WTC11 (cell line): ENCODE data around the gene GLRA2.

ENCODE experiments used
- FOXP1 ChIP-seq: sonication (generic); formaldehyde crosslinking; IDR thresholded peaks from 2 replicates; pipeline ENCODE4 v1.8.0; 2022; ENCODE audit warnings: missing genetic modification reagents, mild to moderate bottlenecking, moderate library complexity, borderline replicate concordance
- TF ChIP-seq, protein P1 (sequence below): fragments of 200-600 bp; IDR thresholded peaks from 2 replicates; pipeline ENCODE4 v1.8.0; 2022; ENCODE audit warnings: antibody characterized with exemption
- TF ChIP-seq, protein P2 (sequence below): sonication (generic); formaldehyde crosslinking; IDR thresholded peaks from 2 replicates; pipeline ENCODE4 v1.8.0; 2022; ENCODE audit warnings: mild to moderate bottlenecking, missing genetic modification reagents

DNA sequence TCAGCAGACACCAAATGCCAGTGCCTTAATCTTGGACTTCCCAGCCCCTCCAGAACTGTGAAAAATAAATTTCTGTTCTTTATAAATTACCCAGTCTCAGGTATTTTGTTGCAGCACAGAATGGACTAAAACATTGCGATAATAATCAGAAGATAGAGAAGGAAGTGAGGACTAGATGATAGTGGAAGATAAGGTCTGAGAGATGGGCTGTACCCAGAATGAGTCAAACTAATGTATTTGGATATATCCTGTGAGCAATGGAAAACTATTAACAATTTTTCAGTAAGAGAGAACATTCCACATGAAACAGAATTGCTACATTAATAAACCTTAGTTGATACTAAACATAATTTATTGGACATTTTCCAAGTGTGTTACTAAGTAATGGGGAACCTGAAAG is 250.2 kb downstream of the GLRA2 start:
- TF ChIP-seq FOXP1 (CRISPR knock-in tag), result no peak
- TF ChIP-seq, protein P1, sequence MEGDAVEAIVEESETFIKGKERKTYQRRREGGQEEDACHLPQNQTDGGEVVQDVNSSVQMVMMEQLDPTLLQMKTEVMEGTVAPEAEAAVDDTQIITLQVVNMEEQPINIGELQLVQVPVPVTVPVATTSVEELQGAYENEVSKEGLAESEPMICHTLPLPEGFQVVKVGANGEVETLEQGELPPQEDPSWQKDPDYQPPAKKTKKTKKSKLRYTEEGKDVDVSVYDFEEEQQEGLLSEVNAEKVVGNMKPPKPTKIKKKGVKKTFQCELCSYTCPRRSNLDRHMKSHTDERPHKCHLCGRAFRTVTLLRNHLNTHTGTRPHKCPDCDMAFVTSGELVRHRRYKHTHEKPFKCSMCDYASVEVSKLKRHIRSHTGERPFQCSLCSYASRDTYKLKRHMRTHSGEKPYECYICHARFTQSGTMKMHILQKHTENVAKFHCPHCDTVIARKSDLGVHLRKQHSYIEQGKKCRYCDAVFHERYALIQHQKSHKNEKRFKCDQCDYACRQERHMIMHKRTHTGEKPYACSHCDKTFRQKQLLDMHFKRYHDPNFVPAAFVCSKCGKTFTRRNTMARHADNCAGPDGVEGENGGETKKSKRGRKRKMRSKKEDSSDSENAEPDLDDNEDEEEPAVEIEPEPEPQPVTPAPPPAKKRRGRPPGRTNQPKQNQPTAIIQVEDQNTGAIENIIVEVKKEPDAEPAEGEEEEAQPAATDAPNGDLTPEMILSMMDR, result no peak
- TF ChIP-seq, protein P2, sequence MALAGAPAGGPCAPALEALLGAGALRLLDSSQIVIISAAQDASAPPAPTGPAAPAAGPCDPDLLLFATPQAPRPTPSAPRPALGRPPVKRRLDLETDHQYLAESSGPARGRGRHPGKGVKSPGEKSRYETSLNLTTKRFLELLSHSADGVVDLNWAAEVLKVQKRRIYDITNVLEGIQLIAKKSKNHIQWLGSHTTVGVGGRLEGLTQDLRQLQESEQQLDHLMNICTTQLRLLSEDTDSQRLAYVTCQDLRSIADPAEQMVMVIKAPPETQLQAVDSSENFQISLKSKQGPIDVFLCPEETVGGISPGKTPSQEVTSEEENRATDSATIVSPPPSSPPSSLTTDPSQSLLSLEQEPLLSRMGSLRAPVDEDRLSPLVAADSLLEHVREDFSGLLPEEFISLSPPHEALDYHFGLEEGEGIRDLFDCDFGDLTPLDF (CRISPR knock-in tag), result no peak
